ENCODE results near the gene G0S2. TPM values are rescaled to one million over a fixed set of nuclear protein-coding genes. Genes with fewer than 3 reads are reported as not detected.

G0S2 gene
- total RNA-seq, 2 donors from 2014 or later: 16.1 to 17.1 TPM

Other genes with a start within 250 kb of the G0S2 start
- gene CAMK1G, start 91.7 kb upstream of the G0S2 start, total RNA-seq: under 1 TPM in 1 of 2 donors, not detected in 1; 0.21 TPM
- 10 to 100 TPM in 1 of 2 donors, 1 to 10 TPM in 1; 7.2 to 11.9 TPM for gene LAMB3, start 23.0 kb upstream of the G0S2 start, total RNA-seq
- 1 to 10 TPM; 2.4 to 9.7 TPM for gene HSD11B1, start 29.4 kb downstream of the G0S2 start, total RNA-seq
- 100 to 1,000 TPM; 175 to 184 TPM for gene TRAF3IP3, start 80.6 kb downstream of the G0S2 start, total RNA-seq
- gene C1orf74, start 109.1 kb downstream of the G0S2 start, total RNA-seq: 1 to 10 TPM; 2.5 to 3.8 TPM
- gene IRF6, start 130.7 kb downstream of the G0S2 start, total RNA-seq: 1 to 10 TPM in 1 of 2 donors, under 1 TPM in 1; 0.35 to 1.7 TPM
- gene UTP25, start 152.6 kb downstream of the G0S2 start, total RNA-seq: 10 to 100 TPM; 12.0 to 17.5 TPM